B cell (primary cell): ENCODE measurements around the gene DPH1. TPM values are rescaled to one million over a fixed set of nuclear protein-coding genes. Genes with fewer than 3 reads are reported as not detected.
A peak's percentile ranks its signal among the peaks of the same experiment; 100 is the strongest.

Experiments used
- ATAC-seq: fragments of 200-7000 bp; cut with Tn5 transposase; one replicate; pipeline ENCODE4 v1.10.0; 2021; ENCODE audit warnings: low read depth, mild to moderate bottlenecking, moderate number of reproducible peaks, moderate library complexity
- CTCF ChIA-PET: fragments of 350-600 bp; sonication (Branson Sonifier 250); formaldehyde crosslinking; loops from one replicate; lab custom pipeline; 2021; ENCODE audit warnings: antibody characterized with exemption, inconsistent platforms; lab: Charles Lee
- POLR2A ChIA-PET: fragments of 350-600 bp; sonication (Branson Sonifier 250); formaldehyde crosslinking; loops from one replicate; lab custom pipeline; 2021; ENCODE audit warnings: antibody characterized with exemption; lab: Charles Lee
- DNase-seq: peaks from one replicate; pipeline ENCODE4 v3.0.0; 2013
- H2AFZ ChIP-seq: 2 replicates; pipeline ENCODE4 v1.6.1; 2012; ENCODE audit warnings: mild to moderate bottlenecking, low read depth, low read length; ENCODE audit not compliant: insufficient read depth, poor library complexity, severe bottlenecking
- H3K27ac ChIP-seq, 2 donors: 1 replicate in 1 of 2; 2 replicates in 1 of 2; pipeline ENCODE4 v1.5.1; 2012 to 2013; ENCODE audit warnings: low read length in 2 of 2, mild to moderate bottlenecking in 2 of 2, moderate library complexity in 1 of 2
- H3K27me3 ChIP-seq, 4 experiments: fragments of 200-600 bp in 1 of 4; sonication (generic) in 1 of 4; replicated peaks in 1 of 4; 1 replicate in 2 of 4; 2 replicates in 2 of 4; pipeline versions ENCODE4 v1.6.1 to v1.7.0; 2013 to 2016; ENCODE audit warnings: low read length in 3 of 4, mild to moderate bottlenecking in 2 of 4, mixed read lengths in 1 of 4, moderate library complexity in 1 of 4; ENCODE audit not compliant: insufficient read depth in 4 of 4, control insufficient read depth in 3 of 4; ENCODE audit errors: control extremely low read depth in 1 of 4
- H3K36me3 ChIP-seq, 2 experiments: replicated peaks in 1 of 2; 1 replicate in 1 of 2; 2 replicates in 1 of 2; pipeline versions ENCODE4 v1.6.1 to v1.7.1; 2013; ENCODE audit warnings: low read length in 1 of 2; ENCODE audit not compliant: insufficient read depth in 2 of 2, control insufficient read depth in 1 of 2; ENCODE audit errors: control extremely low read depth in 1 of 2, extremely low read depth in 1 of 2
- H3K4me1 ChIP-seq, 2 donors: fragments of 200-600 bp in 1 of 2; sonication (generic) in 1 of 2; 1 replicate in 1 of 2; 2 replicates in 1 of 2; pipeline versions ENCODE4 v1.5.1 to v1.6.1; 2013 to 2017; ENCODE audit warnings: low read length in 2 of 2; ENCODE audit not compliant: control insufficient read depth in 2 of 2, insufficient read depth in 2 of 2
- H3K4me2 ChIP-seq: replicated peaks from 2 replicates; pipeline ENCODE3; 2012; ENCODE audit warnings: mild to moderate bottlenecking, low read depth, low read length; ENCODE audit not compliant: poor library complexity, severe bottlenecking
- H3K4me3 ChIP-seq, 5 experiments: fragments of 200-600 bp in 1 of 5; sonication (generic) in 1 of 5; 1 replicate in 3 of 5; 2 replicates in 2 of 5; pipeline versions ENCODE4 v1.5.1 to v1.7.0; 2011 to 2016; ENCODE audit warnings: low read length in 4 of 5, mild to moderate bottlenecking in 4 of 5, low read depth in 2 of 5, control low read depth in 1 of 5, moderate library complexity in 1 of 5; ENCODE audit not compliant: insufficient read depth in 1 of 5; ENCODE audit errors: control extremely low read depth in 1 of 5, extremely low read depth in 1 of 5
- H3K79me2 ChIP-seq: fragments of 200-600 bp; sonication (generic); one replicate; pipeline ENCODE4 v1.6.0; 2016; ENCODE audit warnings: low read length; ENCODE audit not compliant: control insufficient read depth, insufficient read depth
- H3K9ac ChIP-seq: fragments of 200-600 bp; sonication (generic); 2 replicates; pipeline ENCODE4 v1.6.1; 2017; ENCODE audit warnings: mild to moderate bottlenecking, low read length, moderate library complexity
- H3K9me3 ChIP-seq, 3 donors: one replicate each; pipeline versions ENCODE4 v1.6.1 to v1.7.1; 2013; ENCODE audit warnings: low read length in 2 of 3; ENCODE audit not compliant: control insufficient read depth in 2 of 3, insufficient read depth in 1 of 3; ENCODE audit errors: control extremely low read depth in 1 of 3
- H4K20me1 ChIP-seq: 2 replicates; pipeline ENCODE4 v1.6.0; 2012; ENCODE audit warnings: mild to moderate bottlenecking, low read length; ENCODE audit not compliant: insufficient read depth, control insufficient read depth, poor library complexity, severe bottlenecking
- H3K27ac Mint-ChIP-seq: one replicate; pipeline ENCODE4 v1.8.0; 2021; ENCODE audit warnings: mixed read lengths
- H3K27me3 Mint-ChIP-seq: one replicate; pipeline ENCODE4 v1.8.0; 2021; ENCODE audit warnings: mixed read lengths
- H3K4me1 Mint-ChIP-seq: one replicate; pipeline ENCODE4 v1.8.0; 2021; ENCODE audit warnings: mixed read lengths
- H3K4me3 Mint-ChIP-seq: one replicate; pipeline ENCODE4 v1.8.0; 2021; ENCODE audit warnings: mixed read lengths
- H3K9me3 Mint-ChIP-seq: one replicate; pipeline ENCODE4 v1.8.0; 2022; ENCODE audit warnings: mixed read lengths; ENCODE audit not compliant: insufficient read depth
- EZH2 ChIP-seq: IDR thresholded peaks from 2 replicates; pipeline ENCODE4 v1.6.1; 2012; ENCODE audit warnings: borderline replicate concordance, low read depth, mild to moderate bottlenecking, moderate library complexity, low read length; ENCODE audit not compliant: insufficient read depth, poor library complexity, severe bottlenecking
- WGBS: methylation state at CpG from one replicate; pipeline ENCODE4 v1.1.5; 2013; ENCODE audit warnings: missing lambda C conversion rate; ENCODE audit not compliant: insufficient coverage; 5-methylcytosine and 5-hydroxymethylcytosine counted together
- intact Hi-C: fragments of 100-400 bp; cut with micrococcal nuclease; formaldehyde crosslinking; loops from one replicate; pipeline ENCODE4 v1.10.0; 2022
- polyA plus RNA-seq: library from polyadenylated mRNA; depleted of rRNA; stranded (reverse); fragments of >200 nt; gene quantifications from 2 replicates; pipeline ENCODE4 v1.2.3, GENCODE V29; 2012
- total RNA-seq, 2 donors: library from RNA; stranded (reverse); fragments of 120-200 nt in 1 of 2; gene quantifications; 1 replicate in 1 of 2; 2 replicates in 1 of 2; pipeline versions ENCODE4 v1.2.3 to v1.2.4, GENCODE V29; 2013 to 2022
- TF ChIP-seq, protein P1 (sequence below): fragments of 200-600 bp; IDR thresholded peaks from one replicate; pipeline ENCODE4 v1.8.0; 2022; ENCODE audit warnings: antibody characterized with exemption, mild to moderate bottlenecking

The DPH1 gene
- total and polyA plus RNA-seq, 2 donors (not counting 1 experiment from before 2014, with no cell fraction given), result 83.6 to 105 TPM

DNA sequence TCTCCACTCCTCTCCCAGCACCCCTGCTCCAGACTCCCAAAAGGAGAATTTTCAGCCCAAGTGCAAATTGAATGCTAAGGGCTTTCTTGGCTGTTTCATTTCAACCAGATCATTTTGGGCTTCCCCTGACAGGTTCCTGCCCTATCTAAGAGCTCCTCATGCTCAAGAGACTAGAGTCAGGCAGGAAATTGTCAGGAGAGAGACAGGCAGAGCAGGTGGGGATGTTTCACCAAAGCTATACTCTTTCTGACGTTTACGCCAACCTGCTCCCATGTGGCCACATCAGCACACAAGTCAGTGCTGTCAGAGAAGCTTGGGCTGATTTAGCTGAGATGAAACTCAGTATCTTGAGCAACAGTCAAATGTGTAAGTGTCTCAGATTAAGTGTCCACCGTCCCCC is 56.4 kb downstream of the DPH1 start:
- no peak for TF ChIP-seq EZH2
- TF ChIP-seq, protein P1, sequence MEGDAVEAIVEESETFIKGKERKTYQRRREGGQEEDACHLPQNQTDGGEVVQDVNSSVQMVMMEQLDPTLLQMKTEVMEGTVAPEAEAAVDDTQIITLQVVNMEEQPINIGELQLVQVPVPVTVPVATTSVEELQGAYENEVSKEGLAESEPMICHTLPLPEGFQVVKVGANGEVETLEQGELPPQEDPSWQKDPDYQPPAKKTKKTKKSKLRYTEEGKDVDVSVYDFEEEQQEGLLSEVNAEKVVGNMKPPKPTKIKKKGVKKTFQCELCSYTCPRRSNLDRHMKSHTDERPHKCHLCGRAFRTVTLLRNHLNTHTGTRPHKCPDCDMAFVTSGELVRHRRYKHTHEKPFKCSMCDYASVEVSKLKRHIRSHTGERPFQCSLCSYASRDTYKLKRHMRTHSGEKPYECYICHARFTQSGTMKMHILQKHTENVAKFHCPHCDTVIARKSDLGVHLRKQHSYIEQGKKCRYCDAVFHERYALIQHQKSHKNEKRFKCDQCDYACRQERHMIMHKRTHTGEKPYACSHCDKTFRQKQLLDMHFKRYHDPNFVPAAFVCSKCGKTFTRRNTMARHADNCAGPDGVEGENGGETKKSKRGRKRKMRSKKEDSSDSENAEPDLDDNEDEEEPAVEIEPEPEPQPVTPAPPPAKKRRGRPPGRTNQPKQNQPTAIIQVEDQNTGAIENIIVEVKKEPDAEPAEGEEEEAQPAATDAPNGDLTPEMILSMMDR, result no peak
- H3K27me3 ChIP-seq, result no peaks in the 10 kb centered on the region
- H3K4me2 ChIP-seq, result no peak overlapping the region
- H3K4me1 ChIP-seq, result peaks cover 50 to 69% of the 10 kb centered on the region in 2 donors
- WGBS, result 27% methylated on average over 3 of the region's 3 CpGs
- no peak overlapping the region for H3K4me3 ChIP-seq
- H4K20me1 ChIP-seq, result no peaks in the 10 kb centered on the region
- H3K27ac ChIP-seq, result no peak overlapping the region
- Mint-ChIP-seq H3K27ac (peak overlapping the region; percentile 39), H3K27me3 (no peaks in the 10 kb centered on the region), H3K4me3 (no peak overlapping the region), H3K9me3 (no peaks in the 10 kb centered on the region), H3K4me1 (peaks cover 70% of the 10 kb centered on the region)
- H2AFZ ChIP-seq, result no peak overlapping the region
- no peak for DNase-seq
- no peaks in the 10 kb centered on the region for H3K79me2 ChIP-seq
- ChIA-PET POLR2A (no interaction called here), CTCF (interaction anchor here (0.8 to 6.6 kb wide), 3 partner anchors 10 to 159 kb away, joined by 3 to 92 read pairs (median 7); partner anchors contain the start of gene HIC1)
- no peaks in the 10 kb centered on the region for H3K9me3 ChIP-seq
- peaks cover 0 to 22% of the 10 kb centered on the region in 2 experiments for H3K36me3 ChIP-seq
- ATAC-seq, result no peak
- intact Hi-C loops, result loop anchor here (10.0 kb wide), 1 partner anchor 48 kb away; no protein-coding TSS in a partner anchor
- no peak overlapping the region for H3K9ac ChIP-seq

- Mint-ChIP-seq H3K4me3 (peak overlapping the region; percentile 92), H3K4me1 (peaks cover 72% of the 10 kb centered on the region), H3K27ac (peak overlapping the region; percentile 81), H3K9me3 (no peaks in the 10 kb centered on the region), H3K27me3 (no peaks in the 10 kb centered on the region)
- 19% methylated on average over 7 of the region's 10 CpGs for WGBS
- Histone ChIP-seq H3K4me3 (no peak overlapping the region), H2AFZ (no peak overlapping the region), H3K27ac (peak overlapping the region; percentile 40 to 85), H3K4me2 (peak overlapping the region; percentile 73), H3K79me2 (no peaks in the 10 kb centered on the region), H3K9ac (no peak overlapping the region), H3K9me3 (no peaks in the 10 kb centered on the region), H4K20me1 (no peaks in the 10 kb centered on the region), H3K27me3 (no peaks in the 10 kb centered on the region), H3K4me1 (peaks cover 50 to 69% of the 10 kb centered on the region in 2 donors), H3K36me3 (peaks cover 0 to 12% of the 10 kb centered on the region in 2 experiments)
- POLR2A ChIA-PET, result interaction anchor here (0.6 to 1.2 kb wide), 3 partner anchors 12 to 31 kb away, joined by 3 to 5 read pairs (median 3); no protein-coding TSS in a partner anchor
- ATAC-seq (peak; percentile 58), DNase-seq (peak; percentile 74)
- intact Hi-C loops, result loop anchor here (1.0 to 10.0 kb wide), 2 partner anchors 29 to 47 kb away; no protein-coding TSS in a partner anchor
- CTCF ChIA-PET, result interaction anchor here (3.3 to 6.6 kb wide), 3 partner anchors 23 to 157 kb away, joined by 14 to 92 read pairs (median 32); partner anchors contain the start of gene HIC1
- TF ChIP-seq EZH2, result no peak
- TF ChIP-seq, protein P1, result no peak
Measured at GRCh38 chr17:2087597-2088211, 57.8 kb downstream of the DPH1 start.
